HepG2 (cell line): ENCODE data around the gene KDM6B. TPM values are rescaled to one million over a fixed set of nuclear protein-coding genes. Genes with fewer than 3 reads are reported as not detected.

Source experiments
- ATAC-seq: fragments of 200-7000 bp; cut with Tn5 transposase; 3 replicates; pipeline ENCODE4 v1.9.1; 2020; ENCODE audit warnings: mild to moderate bottlenecking, moderate library complexity
- BruUV-seq: library from RNA; stranded (reverse); fragments of 400-500 nt; replicated peaks from 2 replicates; lab custom pipeline; 2021; lab: Mats Ljungman, UMichigan
- CTCF ChIA-PET: fragments of 300-600 bp; formaldehyde crosslinking; extraction: SDS; loops from one replicate; lab custom pipeline; 2021; ENCODE audit warnings: low total read pairs, inconsistent platforms, low intra/inter-chr PET ratio; lab: Yijun Ruan, JAX
- POLR2A ChIA-PET: fragments of 350-600 bp; sonication (Branson Sonifier 250); formaldehyde crosslinking; loops from one replicate; lab custom pipeline; 2020; ENCODE audit warnings: antibody characterized with exemption, inconsistent platforms; lab: Yijun Ruan, JAX
- DNase-seq: peaks from one replicate; pipeline ENCODE4 v3.0.0-alpha.2; 2015; ENCODE audit warnings: low spot score
- FAIRE-seq: peaks from 3 replicates; lab custom pipeline; 2011; peaks lifted over from hg19 to GRCh38; lab: Jason Lieb, UNC
- H2AFZ ChIP-seq: one replicate; pipeline ENCODE4 v1.6.1; 2011; ENCODE audit warnings: low read length, inconsistent platforms
- H3K27ac ChIP-seq: fragments of 300-600 bp; 3 replicates; pipeline ENCODE4 v1.8.0; 2011; ENCODE audit warnings: mixed run types, mild to moderate bottlenecking, mixed read lengths, low read length, inconsistent platforms; ENCODE audit not compliant: insufficient read depth; ENCODE audit errors: extremely low read length
- H3K27me3 ChIP-seq, 2 experiments: fragments of 200-600 bp in 1 of 2; 2 replicates in 1 of 2; 3 replicates in 1 of 2; pipeline versions ENCODE4 v1.6.0 to v1.8.0; 2011; ENCODE audit warnings: low read length in 2 of 2, mild to moderate bottlenecking in 2 of 2, moderate library complexity in 2 of 2, inconsistent platforms in 1 of 2; ENCODE audit not compliant: insufficient read depth in 2 of 2, control insufficient read depth in 1 of 2
- H3K36me3 ChIP-seq, 2 experiments: fragments of 200-600 bp in 1 of 2; replicated peaks in 1 of 2; 2 replicates in 1 of 2; 3 replicates in 1 of 2; pipeline versions ENCODE4 v1.5.1 to v1.8.0; 2011; ENCODE audit warnings: low read length in 2 of 2, inconsistent platforms in 1 of 2; ENCODE audit not compliant: insufficient read depth in 2 of 2, control insufficient read depth in 1 of 2
- H3K4me1 ChIP-seq: 2 replicates; pipeline ENCODE4 v1.5.1; 2012; ENCODE audit warnings: low read length, inconsistent platforms; ENCODE audit not compliant: insufficient read depth
- H3K4me2 ChIP-seq: 2 replicates; pipeline ENCODE4 v1.6.0; 2011; ENCODE audit warnings: low read depth, low read length, inconsistent platforms
- H3K4me3 ChIP-seq, 3 experiments: fragments of 200-600 bp in 1 of 3; sonication (generic), shearing (Covaris generic) in 1 of 3; replicated peaks in 1 of 3; 2 replicates each; pipeline ENCODE4 v1.5.1; 2011 to 2016; ENCODE audit warnings: low read length in 3 of 3, inconsistent platforms in 2 of 3, low read depth in 2 of 3, mild to moderate bottlenecking in 2 of 3, control low read depth in 1 of 3, mixed read lengths in 1 of 3; ENCODE audit not compliant: insufficient read depth in 1 of 3
- H3K79me2 ChIP-seq: one replicate; pipeline ENCODE4 v1.6.1; 2011; ENCODE audit warnings: low read length, inconsistent platforms; ENCODE audit not compliant: insufficient read depth
- H3K9ac ChIP-seq: 2 replicates; pipeline ENCODE4 v1.6.0; 2011; ENCODE audit warnings: mild to moderate bottlenecking, low read depth, low read length, inconsistent platforms; ENCODE audit not compliant: insufficient read depth
- H3K9me3 ChIP-seq: 2 replicates; pipeline ENCODE4 v1.5.1; 2012; ENCODE audit warnings: mild to moderate bottlenecking, low read length
- H4K20me1 ChIP-seq: 2 replicates; pipeline ENCODE4 v1.6.0; 2011; ENCODE audit warnings: inconsistent platforms, mild to moderate bottlenecking, low read length, moderate library complexity; ENCODE audit not compliant: insufficient read depth
- AGO1 ChIP-seq: fragments of 200-400 bp; formaldehyde crosslinking; IDR thresholded peaks from 2 replicates; pipeline ENCODE4 v1.6.1; 2017; ENCODE audit warnings: mild to moderate bottlenecking, low read depth, low read length, moderate library complexity; ENCODE audit not compliant: poor library complexity, severe bottlenecking
- CENPX ChIP-seq: sonication (generic); formaldehyde crosslinking; IDR thresholded peaks from 2 replicates; pipeline ENCODE4 v1.9.0; 2021; ENCODE audit warnings: mild to moderate bottlenecking, missing genetic modification reagents, moderate library complexity
- FOSL2 ChIP-seq: sonication (generic); formaldehyde crosslinking; IDR thresholded peaks from 2 replicates; pipeline ENCODE4 v1.4.0; 2020; ENCODE audit warnings: missing genetic modification reagents
- GATAD1 ChIP-seq: IDR thresholded peaks from 2 replicates; pipeline ENCODE4 v1.6.1; 2016; ENCODE audit warnings: missing genetic modification reagents, missing compliant biosample characterization
- KAT8 ChIP-seq: IDR thresholded peaks from 2 replicates; pipeline ENCODE4 v1.6.1; 2016; ENCODE audit warnings: missing genetic modification reagents, missing compliant biosample characterization
- NFE2L2 ChIP-seq: fragments of 150-350 bp; IDR thresholded peaks from 2 replicates; pipeline ENCODE4 v1.6.1; 2014; ENCODE audit warnings: low read length
- NPAS2 ChIP-seq: sonication (generic); formaldehyde crosslinking; IDR thresholded peaks from 2 replicates; pipeline ENCODE4 v1.8.0; 2022; ENCODE audit warnings: mild to moderate bottlenecking, missing genetic modification reagents, borderline replicate concordance
- SPEN ChIP-seq: sonication (generic); formaldehyde crosslinking; IDR thresholded peaks from 2 replicates; pipeline ENCODE4 v1.5.1; 2020; ENCODE audit warnings: low read depth, mild to moderate bottlenecking, missing genetic modification reagents
- ZBED4 ChIP-seq: sonication (generic); formaldehyde crosslinking; IDR thresholded peaks from 2 replicates; pipeline ENCODE4 v1.4.0; 2020; ENCODE audit warnings: missing genetic modification reagents, borderline replicate concordance
- ZBTB7B ChIP-seq: sonication (generic); formaldehyde crosslinking; IDR thresholded peaks from 2 replicates; pipeline ENCODE4 v1.4.0; 2020; ENCODE audit warnings: missing genetic modification reagents
- ZNF264 ChIP-seq: sonication (generic); formaldehyde crosslinking; IDR thresholded peaks from 2 replicates; pipeline ENCODE4 v1.4.0; 2020; ENCODE audit warnings: missing genetic modification reagents
- ZNF496 ChIP-seq: sonication (generic); formaldehyde crosslinking; IDR thresholded peaks from 2 replicates; pipeline ENCODE4 v1.8.1; 2023; ENCODE audit warnings: mild to moderate bottlenecking, moderate library complexity, missing genetic modification reagents; ENCODE audit not compliant: insufficient replicate concordance
- ZNF615 ChIP-seq: sonication (generic); formaldehyde crosslinking; IDR thresholded peaks from 2 replicates; pipeline ENCODE4 v1.5.0; 2020; ENCODE audit warnings: mild to moderate bottlenecking, missing genetic modification reagents, borderline replicate concordance
- ZNF878 ChIP-seq: sonication (generic); formaldehyde crosslinking; IDR thresholded peaks from 2 replicates; pipeline ENCODE4 v1.8.1; 2023; ENCODE audit warnings: mild to moderate bottlenecking, missing genetic modification reagents, moderate library complexity
- WGBS: methylation state at CpG from one replicate; pipeline ENCODE4 v1.1.6; 2017; ENCODE audit warnings: low lambda C conversion rate; 5-methylcytosine and 5-hydroxymethylcytosine counted together
- in situ Hi-C: cut with HindIII; loops from 2 replicates; pipeline ENCODE4 v1.10.0; 2017; ENCODE audit warnings: low pct_unique_long_range_greater_than_20kb; ENCODE audit not compliant: extremely low pct_ligation_motif_present
- intact Hi-C: fragments of 100-400 bp; cut with micrococcal nuclease; formaldehyde crosslinking; loops from one replicate; pipeline ENCODE4 v1.10.0; 2022; ENCODE audit not compliant: unreplicated experiment
- polyA plus RNA-seq, 8 experiments: library from polyadenylated mRNA; depleted of rRNA in 3 of 8; stranded (reverse) in 7 of 8; unstranded in 1 of 8; fragments of >200 nt; fragmentation: Illumina TruSeq in 4 of 8; extraction: Trizol in 4 of 8; gene quantifications; 2 replicates each; pipeline versions ENCODE4 v1.2.1 to v1.2.3, GENCODE V29; 2011 to 2016; ENCODE audit warnings: low read depth in 4 of 8, missing spikeins in 1 of 8, mixed read lengths in 1 of 8; ENCODE audit not compliant: insufficient read depth in 1 of 8
- total RNA-seq, 5 experiments: library from RNA; depleted of rRNA; stranded (reverse); fragments of >200 nt; fragmentation: Illumina TruSeq; extraction: Trizol; gene quantifications; 2 replicates each; pipeline ENCODE4 v1.2.3, GENCODE V29; 2016; ENCODE audit warnings: low read depth in 1 of 5
- TF ChIP-seq, protein P1 (sequence below): sonication (generic); formaldehyde crosslinking; IDR thresholded peaks from 2 replicates; pipeline ENCODE4 v1.5.0; 2020; ENCODE audit warnings: missing genetic modification reagents, mild to moderate bottlenecking, borderline replicate concordance
- TF ChIP-seq, protein P2 (sequence below): sonication (generic); formaldehyde crosslinking; IDR thresholded peaks from 2 replicates; pipeline ENCODE4 v1.4.0; 2020; ENCODE audit warnings: missing genetic modification reagents, mild to moderate bottlenecking, borderline replicate concordance
- TF ChIP-seq, protein P3 (sequence below): sonication (generic); formaldehyde crosslinking; IDR thresholded peaks from 2 replicates; pipeline ENCODE4 v1.4.0; 2020; ENCODE audit warnings: missing genetic modification reagents

Gene KDM6B
- total and polyA plus RNA-seq, 2 of the 13 experiments (the other 11 are each of a cell fraction or from before 2014, with no cell fraction given) = 1.3 to 2.1 TPM

GRCh38 chr17:7811251-7811650 is 22.8 kb upstream of the KDM6B start:
- DNase-seq = no peak
- in situ Hi-C loops (no loop called here), intact Hi-C loops (no loop called here)
- Histone ChIP-seq H3K9me3 (no peaks in the 10 kb centered on the region), H3K4me3 (no peak overlapping the region), H3K4me1 (no peaks in the 10 kb centered on the region), H3K4me2 (no peak overlapping the region), H3K79me2 (no peaks in the 10 kb centered on the region), H2AFZ (no peak overlapping the region), H3K27me3 (peaks cover 0 to 28% of the 10 kb centered on the region in 2 experiments; a peak in 3 of 5 replicates), H3K27ac (no peak overlapping the region), H3K36me3 (no peaks in the 10 kb centered on the region), H4K20me1 (no peaks in the 10 kb centered on the region), H3K9ac (no peak overlapping the region)
- CTCF ChIA-PET = no interaction called here
- POLR2A ChIA-PET = no interaction called here
- WGBS = 14% methylated on average over 3 of the region's 3 CpGs
- TF ChIP-seq ZNF878 (no peak), AGO1 (no peak), GATAD1 (CRISPR knock-in tag) (no peak), ZBTB7B (CRISPR knock-in tag) (no peak), NFE2L2 (no peak), CENPX (CRISPR knock-in tag) (no peak), ZNF496 (CRISPR knock-in tag) (no peak), SPEN (no peak), FOSL2 (CRISPR knock-in tag) (no peak), ZNF615 (CRISPR knock-in tag) (no peak), NPAS2 (CRISPR knock-in tag) (no peak), ZNF264 (CRISPR knock-in tag) (no peak), KAT8 (CRISPR knock-in tag) (no peak), ZBED4 (CRISPR knock-in tag) (no peak)
- TF ChIP-seq, protein P1, sequence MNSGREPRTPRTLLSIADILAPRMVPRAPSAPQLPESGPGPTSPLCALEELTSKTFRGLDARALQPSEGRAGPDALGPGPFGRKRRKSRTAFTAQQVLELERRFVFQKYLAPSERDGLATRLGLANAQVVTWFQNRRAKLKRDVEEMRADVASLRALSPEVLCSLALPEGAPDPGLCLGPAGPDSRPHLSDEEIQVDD = no peak
- TF ChIP-seq, protein P2, sequence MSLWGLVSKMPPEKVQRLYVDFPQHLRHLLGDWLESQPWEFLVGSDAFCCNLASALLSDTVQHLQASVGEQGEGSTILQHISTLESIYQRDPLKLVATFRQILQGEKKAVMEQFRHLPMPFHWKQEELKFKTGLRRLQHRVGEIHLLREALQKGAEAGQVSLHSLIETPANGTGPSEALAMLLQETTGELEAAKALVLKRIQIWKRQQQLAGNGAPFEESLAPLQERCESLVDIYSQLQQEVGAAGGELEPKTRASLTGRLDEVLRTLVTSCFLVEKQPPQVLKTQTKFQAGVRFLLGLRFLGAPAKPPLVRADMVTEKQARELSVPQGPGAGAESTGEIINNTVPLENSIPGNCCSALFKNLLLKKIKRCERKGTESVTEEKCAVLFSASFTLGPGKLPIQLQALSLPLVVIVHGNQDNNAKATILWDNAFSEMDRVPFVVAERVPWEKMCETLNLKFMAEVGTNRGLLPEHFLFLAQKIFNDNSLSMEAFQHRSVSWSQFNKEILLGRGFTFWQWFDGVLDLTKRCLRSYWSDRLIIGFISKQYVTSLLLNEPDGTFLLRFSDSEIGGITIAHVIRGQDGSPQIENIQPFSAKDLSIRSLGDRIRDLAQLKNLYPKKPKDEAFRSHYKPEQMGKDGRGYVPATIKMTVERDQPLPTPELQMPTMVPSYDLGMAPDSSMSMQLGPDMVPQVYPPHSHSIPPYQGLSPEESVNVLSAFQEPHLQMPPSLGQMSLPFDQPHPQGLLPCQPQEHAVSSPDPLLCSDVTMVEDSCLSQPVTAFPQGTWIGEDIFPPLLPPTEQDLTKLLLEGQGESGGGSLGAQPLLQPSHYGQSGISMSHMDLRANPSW (CRISPR knock-in tag) = no peak
- TF ChIP-seq, protein P3, sequence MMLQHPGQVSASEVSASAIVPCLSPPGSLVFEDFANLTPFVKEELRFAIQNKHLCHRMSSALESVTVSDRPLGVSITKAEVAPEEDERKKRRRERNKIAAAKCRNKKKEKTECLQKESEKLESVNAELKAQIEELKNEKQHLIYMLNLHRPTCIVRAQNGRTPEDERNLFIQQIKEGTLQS (CRISPR knock-in tag) = no peak
- no peak for ATAC-seq
- no peak for FAIRE-seq
- no TSS peak for BruUV-seq
